Nephron progenitor cell (in vitro differentiated cells): ENCODE results near the gene PHACTR3.

Source experiments
- DNase-seq: peaks from one replicate; pipeline ENCODE4 v3.0.0; 2021
- H3K27ac Mint-ChIP-seq: 2 replicates; pipeline ENCODE4 v1.8.0; 2021; ENCODE audit warnings: mild to moderate bottlenecking, moderate library complexity, mixed read lengths
- H3K27me3 Mint-ChIP-seq: 2 replicates; pipeline ENCODE4 v1.8.0; 2021; ENCODE audit warnings: mild to moderate bottlenecking, low read depth, mixed read lengths; ENCODE audit not compliant: poor library complexity
- H3K36me3 Mint-ChIP-seq: 2 replicates; pipeline ENCODE4 v1.8.0; 2021; ENCODE audit warnings: low read depth, mixed read lengths
- H3K4me1 Mint-ChIP-seq: 2 replicates; pipeline ENCODE4 v1.8.0; 2021; ENCODE audit warnings: mixed read lengths
- H3K4me3 Mint-ChIP-seq: 2 replicates; pipeline ENCODE4 v1.8.0; 2021; ENCODE audit warnings: mild to moderate bottlenecking, moderate library complexity, mixed read lengths
- H3K9me3 Mint-ChIP-seq: 2 replicates; pipeline ENCODE4 v1.8.0; 2021; ENCODE audit warnings: mild to moderate bottlenecking, moderate library complexity, mixed read lengths
- CTCF ChIP-seq: fragments of 200-600 bp; sonication (generic); IDR thresholded peaks from 2 replicates; pipeline ENCODE4 v1.5.0; 2021; ENCODE audit warnings: antibody characterized with exemption

The PHACTR3 gene

GRCh38 chr20:59585714-59586409 lies 18.5 kb upstream of the PHACTR3 start:
- TF ChIP-seq CTCF: no peak

GRCh38 chr20:59586613-59587012 lies 17.7 kb upstream of the PHACTR3 start:
- Mint-ChIP-seq H3K27ac (no peak overlapping the region), H3K9me3 (peaks cover 63% of the 10 kb centered on the region), H3K4me1 (no peaks in the 10 kb centered on the region), H3K27me3 (peaks cover 62% of the 10 kb centered on the region), H3K4me3 (no peak overlapping the region), H3K36me3 (no peaks in the 10 kb centered on the region)
- TF ChIP-seq CTCF: no peak
- DNase-seq: no peak

More at GRCh38 chr20:59585714-59586409, 18.5 kb upstream of the PHACTR3 start:
- H3K27me3 Mint-ChIP-seq: peaks cover 62% of the 10 kb centered on the region
- H3K27ac Mint-ChIP-seq: no peak overlapping the region
- peaks cover 62% of the 10 kb centered on the region for H3K9me3 Mint-ChIP-seq
- no peaks in the 10 kb centered on the region for H3K4me1 Mint-ChIP-seq
- H3K4me3 Mint-ChIP-seq: no peak overlapping the region
- no peak for DNase-seq
- no peaks in the 10 kb centered on the region for H3K36me3 Mint-ChIP-seq

- TF ChIP-seq CTCF: no peak
- Mint-ChIP-seq H3K4me3 (no peak overlapping the region), H3K27me3 (peaks cover 62% of the 10 kb centered on the region), H3K4me1 (no peaks in the 10 kb centered on the region), H3K9me3 (peaks cover 66% of the 10 kb centered on the region), H3K36me3 (no peaks in the 10 kb centered on the region), H3K27ac (no peak overlapping the region)
- DNase-seq: no peak
These were observed 16.8 kb upstream of the PHACTR3 start for GRCh38 chr20:59587570-59587969.

- H3K9me3 Mint-ChIP-seq: peaks cover 64% of the 10 kb centered on the region
- no peaks in the 10 kb centered on the region for H3K4me1 Mint-ChIP-seq
- DNase-seq: no peak
- H3K27me3 Mint-ChIP-seq: peaks cover 62% of the 10 kb centered on the region
- H3K36me3 Mint-ChIP-seq: no peaks in the 10 kb centered on the region
- no peak overlapping the region for H3K4me3 Mint-ChIP-seq
- TF ChIP-seq CTCF: no peak
- H3K27ac Mint-ChIP-seq: no peak overlapping the region
These were observed 16.0 kb upstream of the PHACTR3 start for GRCh38 chr20:59588236-59588855.

GRCh38 chr20:59589086-59589684 lies 15.2 kb upstream of the PHACTR3 start:
- no peaks in the 10 kb centered on the region for H3K4me1 Mint-ChIP-seq
- H3K27ac Mint-ChIP-seq: no peak overlapping the region
- H3K9me3 Mint-ChIP-seq: peaks cover 71% of the 10 kb centered on the region
- no peak for DNase-seq
- H3K27me3 Mint-ChIP-seq: peaks cover 69% of the 10 kb centered on the region
- H3K4me3 Mint-ChIP-seq: no peak overlapping the region
- no peaks in the 10 kb centered on the region for H3K36me3 Mint-ChIP-seq
- TF ChIP-seq CTCF: no peak
